ENCODE measurements around the gene GNS. TPM values are rescaled to one million over a fixed set of nuclear protein-coding genes. Genes with fewer than 3 reads are reported as not detected.

GNS gene
- polyA plus RNA-seq, 1 donor from 2014 or later, result 39.0 TPM

DNA sequence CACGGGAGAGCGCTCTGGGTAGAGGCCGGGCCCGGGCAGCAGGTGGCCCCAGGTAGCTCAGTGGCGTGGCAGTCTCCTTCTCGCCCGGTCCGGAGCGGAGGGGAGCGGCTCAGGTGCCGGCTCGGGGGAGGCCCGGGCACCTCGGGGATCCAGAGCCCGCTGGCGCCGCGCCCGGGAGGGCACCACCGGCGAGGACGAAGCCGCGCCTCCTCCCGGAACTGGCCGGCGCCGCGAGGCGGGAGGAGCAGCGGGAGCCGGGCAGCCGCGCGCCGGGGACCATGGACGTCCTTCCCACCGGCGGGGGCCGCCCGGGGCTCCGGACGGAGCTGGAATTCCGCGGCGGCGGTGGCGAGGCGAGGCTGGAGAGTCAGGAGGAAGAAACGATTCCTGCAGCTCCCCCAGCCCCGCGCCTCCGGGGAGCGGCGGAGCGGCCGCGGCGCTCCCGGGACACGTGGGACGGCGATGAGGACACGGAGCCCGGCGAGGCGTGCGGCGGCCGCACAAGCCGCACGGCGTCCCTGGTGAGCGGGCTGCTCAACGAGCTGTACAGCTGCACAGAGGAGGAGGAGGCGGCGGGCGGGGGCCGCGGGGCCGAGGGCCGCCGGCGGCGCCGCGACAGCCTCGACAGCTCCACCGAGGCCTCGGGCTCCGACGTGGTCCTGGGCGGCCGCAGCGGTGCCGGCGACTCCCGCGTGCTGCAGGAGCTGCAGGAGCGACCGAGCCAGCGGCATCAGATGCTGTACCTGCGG, 21.5 kb upstream of the GNS start:
- Histone ChIP-seq H3K27me3 (ENCODE audit: insufficient read depth, low read depth, low read length) (peaks cover 28% of the 10 kb centered on the region), H4K20me1 (ENCODE audit: insufficient read depth) (no peaks in the 10 kb centered on the region), H3K36me3 (ENCODE audit: insufficient read depth, low read length) (no peaks in the 10 kb centered on the region), H2AFZ (ENCODE audit: low read depth, low read length) (no peak overlapping the region), H3K79me2 (replicated peaks; ENCODE audit: insufficient read depth, low read length) (no peaks in the 10 kb centered on the region), H3K4me2 (ENCODE audit: low read length) (no peak overlapping the region), H3K27ac (ENCODE audit: low read length) (no peak overlapping the region), H3F3A (ENCODE audit: insufficient read depth, low read length, poor library complexity, severe bottlenecking) (peaks cover 3% of the 10 kb centered on the region), H3K9me2 (ENCODE audit: insufficient read depth, low read length) (no peaks in the 10 kb centered on the region), H3K9ac (ENCODE audit: low read length) (peak overlapping the region; percentile 39), H3K4me3 (ENCODE audit: low read length) (peak overlapping the region; percentile 67), H3K9me3 (ENCODE audit: low read length) (peaks cover 3% of the 10 kb centered on the region)
- TF ChIP-seq TAF1 (IDR thresholded peaks at IDR 0.05; ENCODE audit: low read depth) (no peak), MXI1 (conservative IDR thresholded peaks at IDR 0.05; ENCODE audit: poor library complexity, severe bottlenecking) (peak; percentile 69), POLR2AphosphoS5 (IDR thresholded peaks at IDR 0.05) (peak; percentile 6), EP300 (conservative IDR thresholded peaks at IDR 0.05; ENCODE audit: poor library complexity, severe bottlenecking) (no peak), SMC3 (conservative IDR thresholded peaks at IDR 0.05; ENCODE audit: poor library complexity) (no peak), EZH2 (IDR thresholded peaks at IDR 0.05; ENCODE audit: borderline replicate concordance, insufficient read depth, low read length, poor library complexity, severe bottlenecking) (no peak), RAD21 (conservative IDR thresholded peaks at IDR 0.05) (no peak)
- TF ChIP-seq, protein P1, sequence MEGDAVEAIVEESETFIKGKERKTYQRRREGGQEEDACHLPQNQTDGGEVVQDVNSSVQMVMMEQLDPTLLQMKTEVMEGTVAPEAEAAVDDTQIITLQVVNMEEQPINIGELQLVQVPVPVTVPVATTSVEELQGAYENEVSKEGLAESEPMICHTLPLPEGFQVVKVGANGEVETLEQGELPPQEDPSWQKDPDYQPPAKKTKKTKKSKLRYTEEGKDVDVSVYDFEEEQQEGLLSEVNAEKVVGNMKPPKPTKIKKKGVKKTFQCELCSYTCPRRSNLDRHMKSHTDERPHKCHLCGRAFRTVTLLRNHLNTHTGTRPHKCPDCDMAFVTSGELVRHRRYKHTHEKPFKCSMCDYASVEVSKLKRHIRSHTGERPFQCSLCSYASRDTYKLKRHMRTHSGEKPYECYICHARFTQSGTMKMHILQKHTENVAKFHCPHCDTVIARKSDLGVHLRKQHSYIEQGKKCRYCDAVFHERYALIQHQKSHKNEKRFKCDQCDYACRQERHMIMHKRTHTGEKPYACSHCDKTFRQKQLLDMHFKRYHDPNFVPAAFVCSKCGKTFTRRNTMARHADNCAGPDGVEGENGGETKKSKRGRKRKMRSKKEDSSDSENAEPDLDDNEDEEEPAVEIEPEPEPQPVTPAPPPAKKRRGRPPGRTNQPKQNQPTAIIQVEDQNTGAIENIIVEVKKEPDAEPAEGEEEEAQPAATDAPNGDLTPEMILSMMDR (IDR thresholded peaks at IDR 0.05; ENCODE audit: poor library complexity, severe bottlenecking), result no peak
- TF ChIP-seq, protein P2, sequence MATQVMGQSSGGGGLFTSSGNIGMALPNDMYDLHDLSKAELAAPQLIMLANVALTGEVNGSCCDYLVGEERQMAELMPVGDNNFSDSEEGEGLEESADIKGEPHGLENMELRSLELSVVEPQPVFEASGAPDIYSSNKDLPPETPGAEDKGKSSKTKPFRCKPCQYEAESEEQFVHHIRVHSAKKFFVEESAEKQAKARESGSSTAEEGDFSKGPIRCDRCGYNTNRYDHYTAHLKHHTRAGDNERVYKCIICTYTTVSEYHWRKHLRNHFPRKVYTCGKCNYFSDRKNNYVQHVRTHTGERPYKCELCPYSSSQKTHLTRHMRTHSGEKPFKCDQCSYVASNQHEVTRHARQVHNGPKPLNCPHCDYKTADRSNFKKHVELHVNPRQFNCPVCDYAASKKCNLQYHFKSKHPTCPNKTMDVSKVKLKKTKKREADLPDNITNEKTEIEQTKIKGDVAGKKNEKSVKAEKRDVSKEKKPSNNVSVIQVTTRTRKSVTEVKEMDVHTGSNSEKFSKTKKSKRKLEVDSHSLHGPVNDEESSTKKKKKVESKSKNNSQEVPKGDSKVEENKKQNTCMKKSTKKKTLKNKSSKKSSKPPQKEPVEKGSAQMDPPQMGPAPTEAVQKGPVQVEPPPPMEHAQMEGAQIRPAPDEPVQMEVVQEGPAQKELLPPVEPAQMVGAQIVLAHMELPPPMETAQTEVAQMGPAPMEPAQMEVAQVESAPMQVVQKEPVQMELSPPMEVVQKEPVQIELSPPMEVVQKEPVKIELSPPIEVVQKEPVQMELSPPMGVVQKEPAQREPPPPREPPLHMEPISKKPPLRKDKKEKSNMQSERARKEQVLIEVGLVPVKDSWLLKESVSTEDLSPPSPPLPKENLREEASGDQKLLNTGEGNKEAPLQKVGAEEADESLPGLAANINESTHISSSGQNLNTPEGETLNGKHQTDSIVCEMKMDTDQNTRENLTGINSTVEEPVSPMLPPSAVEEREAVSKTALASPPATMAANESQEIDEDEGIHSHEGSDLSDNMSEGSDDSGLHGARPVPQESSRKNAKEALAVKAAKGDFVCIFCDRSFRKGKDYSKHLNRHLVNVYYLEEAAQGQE (IDR thresholded peaks at IDR 0.05; ENCODE audit: borderline replicate concordance), result no peak

DNA sequence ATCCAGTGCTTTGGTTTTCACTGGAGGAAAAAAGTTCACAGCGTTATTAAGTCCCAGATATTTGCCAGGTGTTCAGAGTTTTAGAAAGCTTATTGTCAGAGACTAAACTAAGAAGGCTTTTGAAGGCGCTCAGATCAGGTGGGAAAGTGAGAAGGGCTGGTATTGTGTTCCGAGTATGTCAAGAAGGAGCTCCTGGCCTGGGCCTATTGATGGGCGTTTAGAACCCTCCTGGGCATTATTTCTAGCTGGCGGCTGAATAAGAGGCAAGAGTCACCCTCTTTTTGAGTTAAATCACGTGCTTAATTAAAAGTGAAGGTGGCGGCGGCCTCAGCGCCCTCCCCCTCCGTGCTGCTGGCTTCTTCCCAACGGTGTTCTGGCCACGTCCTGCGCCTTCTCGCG, 20.9 kb upstream of the GNS start:
- H3K36me3 ChIP-seq (ENCODE audit: insufficient read depth, low read length), result no peaks in the 10 kb centered on the region
- no peaks in the 10 kb centered on the region for H3K79me2 ChIP-seq (replicated peaks; ENCODE audit: insufficient read depth, low read length)
- H3K4me2 ChIP-seq (ENCODE audit: low read length), result no peak overlapping the region
- peak overlapping the region; percentile 39 for H3K9ac ChIP-seq (ENCODE audit: low read length)
- peaks cover 3% of the 10 kb centered on the region for H3F3A ChIP-seq (ENCODE audit: insufficient read depth, low read length, poor library complexity, severe bottlenecking)
- H3K27ac ChIP-seq (ENCODE audit: low read length), result no peak overlapping the region
- no peaks in the 10 kb centered on the region for H3K9me2 ChIP-seq (ENCODE audit: insufficient read depth, low read length)
- peaks cover 28% of the 10 kb centered on the region for H3K27me3 ChIP-seq (ENCODE audit: insufficient read depth, low read depth, low read length)
- H3K4me3 ChIP-seq (ENCODE audit: low read length), result peak overlapping the region; percentile 67
- TF ChIP-seq MXI1 (conservative IDR thresholded peaks at IDR 0.05; ENCODE audit: poor library complexity, severe bottlenecking), result no peak
- TF ChIP-seq EZH2 (IDR thresholded peaks at IDR 0.05; ENCODE audit: borderline replicate concordance, insufficient read depth, low read length, poor library complexity, severe bottlenecking), result no peak
- TF ChIP-seq SMC3 (conservative IDR thresholded peaks at IDR 0.05; ENCODE audit: poor library complexity), result no peak
- H3K9me3 ChIP-seq (ENCODE audit: low read length), result peaks cover 6% of the 10 kb centered on the region
- no peaks in the 10 kb centered on the region for H4K20me1 ChIP-seq (ENCODE audit: insufficient read depth)
- H2AFZ ChIP-seq (ENCODE audit: low read depth, low read length), result no peak overlapping the region
